Kidney epithelial cell (primary cell): ENCODE data around the gene BRD3. TPM values are rescaled to one million over a fixed set of nuclear protein-coding genes. Genes with fewer than 3 reads are reported as not detected.
A peak's percentile ranks its signal among the peaks of the same experiment; 100 is the strongest.

Source experiments
- DNase-seq: peaks from one replicate; pipeline ENCODE4 v3.0.0-alpha.2; 2010; ENCODE audit warnings: low read depth
- H3K27me3 ChIP-seq: 2 replicates; pipeline ENCODE4 v1.6.0; 2011; ENCODE audit warnings: low read length; ENCODE audit not compliant: control insufficient read depth, insufficient read depth
- H3K36me3 ChIP-seq: 2 replicates; pipeline ENCODE4 v1.5.1; 2011; ENCODE audit warnings: low read length; ENCODE audit not compliant: control insufficient read depth, insufficient read depth
- H3K4me3 ChIP-seq: 2 replicates; pipeline ENCODE4 v1.5.1; 2011; ENCODE audit warnings: low read depth, mild to moderate bottlenecking, control low read depth, low read length
- CTCF ChIP-seq: IDR thresholded peaks from 2 replicates; pipeline ENCODE4 v1.5.1; 2011; ENCODE audit warnings: mild to moderate bottlenecking, moderate library complexity, low read length, control low read depth, inconsistent platforms; ENCODE audit not compliant: insufficient read depth, poor library complexity, severe bottlenecking
- total RNA-seq: library from RNA; depleted of rRNA; stranded (reverse); fragments of >200 nt; gene quantifications from 2 replicates; pipeline ENCODE4 v1.2.3, GENCODE V29; 2015

BRD3 gene
- total RNA-seq, 1 donor from 2014 or later = 23.3 TPM

DNA sequence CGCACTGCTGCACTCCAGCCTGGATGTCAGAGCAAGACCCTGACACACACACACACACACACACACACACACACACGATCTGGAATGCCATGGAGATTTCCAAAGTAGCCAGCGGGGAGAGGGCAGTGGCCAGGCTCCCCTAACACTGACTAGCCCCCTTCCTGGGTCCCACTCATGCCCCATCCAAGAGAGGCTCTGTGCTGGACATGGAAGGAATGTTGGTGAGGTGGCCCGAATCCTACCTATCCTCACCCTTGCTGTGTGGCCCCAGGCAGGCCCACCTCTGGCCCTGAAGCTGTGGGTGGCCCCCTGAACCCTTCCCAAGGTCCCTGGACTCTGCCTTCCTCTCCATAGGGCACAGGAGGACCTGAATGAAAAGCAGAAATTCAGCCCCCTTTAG, 7.3 kb downstream of the BRD3 start:
- DNase-seq = no peak
- Histone ChIP-seq H3K36me3 (peaks cover 1% of the 10 kb centered on the region), H3K27me3 (no peaks in the 10 kb centered on the region), H3K4me3 (no peak overlapping the region)
- no peak for TF ChIP-seq CTCF

- Histone ChIP-seq H3K4me3 (no peak overlapping the region), H3K36me3 (peaks cover 1% of the 10 kb centered on the region), H3K27me3 (no peaks in the 10 kb centered on the region)
- TF ChIP-seq CTCF = no peak
- DNase-seq = no peak
Measured at GRCh38 chr9:134059661-134060395, 8.0 kb downstream of the BRD3 start.

GRCh38 chr9:134059188-134059641, 8.6 kb downstream of the BRD3 start:
- Histone ChIP-seq H3K4me3 (no peak overlapping the region), H3K36me3 (no peaks in the 10 kb centered on the region), H3K27me3 (no peaks in the 10 kb centered on the region)
- DNase-seq = no peak
- TF ChIP-seq CTCF = no peak

GRCh38 chr9:134058716-134059115, 9.1 kb downstream of the BRD3 start:
- TF ChIP-seq CTCF = peak; percentile 10
- H3K4me3 ChIP-seq = no peak overlapping the region
- H3K27me3 ChIP-seq = no peaks in the 10 kb centered on the region
- H3K36me3 ChIP-seq = no peaks in the 10 kb centered on the region
- DNase-seq = no peak

GRCh38 chr9:134057751-134058701, 9.8 kb downstream of the BRD3 start:
- Histone ChIP-seq H3K4me3 (no peak overlapping the region), H3K27me3 (no peaks in the 10 kb centered on the region), H3K36me3 (no peaks in the 10 kb centered on the region)
- no peak for DNase-seq
- no peak for TF ChIP-seq CTCF
